ENCODE data around the gene THSD7A.

THSD7A gene

GRCh38 chr7:11403781-11404180 lies 428.2 kb downstream of the THSD7A start:
- H3K9me3 ChIP-seq: no peaks in the 10 kb centered on the region
- H3K4me3 ChIP-seq (ENCODE audit: low read depth in 1 of 2, low read length in 1 of 2): no peak overlapping the region
- H3K36me3 ChIP-seq: no peaks in the 10 kb centered on the region
- no peaks in the 10 kb centered on the region for H3K4me1 ChIP-seq (ENCODE audit: control insufficient read depth in 1 of 2, insufficient read depth in 1 of 2, low read depth in 1 of 2, low read length in 1 of 2)
- H3K27me3 ChIP-seq: no peaks in the 10 kb centered on the region
- no peak for TF ChIP-seq CTCF (IDR thresholded peaks at IDR 0.05)
- H3K27ac ChIP-seq: no peak overlapping the region

GRCh38 chr7:11394438-11394837 lies 437.6 kb downstream of the THSD7A start:
- H3K27ac ChIP-seq: no peak overlapping the region
- H3K4me1 ChIP-seq (ENCODE audit: control insufficient read depth in 1 of 2, insufficient read depth in 1 of 2, low read depth in 1 of 2, low read length in 1 of 2): no peaks in the 10 kb centered on the region
- no peak for TF ChIP-seq CTCF (IDR thresholded peaks at IDR 0.05)
- H3K4me3 ChIP-seq (ENCODE audit: low read depth in 1 of 2, low read length in 1 of 2): no peak overlapping the region
- H3K9me3 ChIP-seq: no peaks in the 10 kb centered on the region
- H3K36me3 ChIP-seq: no peaks in the 10 kb centered on the region
- H3K27me3 ChIP-seq: no peaks in the 10 kb centered on the region

DNA sequence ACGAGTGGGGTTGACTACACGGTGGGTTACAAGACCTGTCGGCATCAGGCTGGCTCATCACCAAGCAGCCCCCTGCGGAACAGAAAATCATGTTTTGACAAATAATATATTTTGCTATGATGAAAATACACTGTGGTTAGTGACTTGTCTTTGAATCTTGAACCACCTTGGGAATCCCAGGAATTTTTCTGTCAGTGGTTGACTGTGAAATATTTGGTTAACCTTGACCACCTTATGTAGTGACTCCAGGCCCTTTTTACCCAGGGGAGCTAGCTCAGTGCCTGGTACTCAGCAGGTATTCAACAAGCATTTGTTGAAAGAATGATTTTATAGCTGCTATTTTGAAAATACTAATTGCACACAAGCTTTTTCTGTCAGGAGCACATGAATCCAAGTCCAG lies 452.4 kb downstream of the THSD7A start:
- Histone ChIP-seq H3K4me3 (ENCODE audit: low read depth in 1 of 2, low read length in 1 of 2) (no peak overlapping the region), H3K27ac (no peak overlapping the region), H3K36me3 (no peaks in the 10 kb centered on the region), H3K9me3 (no peaks in the 10 kb centered on the region), H3K27me3 (no peaks in the 10 kb centered on the region), H3K4me1 (ENCODE audit: control insufficient read depth in 1 of 2, insufficient read depth in 1 of 2, low read depth in 1 of 2, low read length in 1 of 2) (no peaks in the 10 kb centered on the region)
- TF ChIP-seq CTCF (IDR thresholded peaks at IDR 0.05): no peak

DNA sequence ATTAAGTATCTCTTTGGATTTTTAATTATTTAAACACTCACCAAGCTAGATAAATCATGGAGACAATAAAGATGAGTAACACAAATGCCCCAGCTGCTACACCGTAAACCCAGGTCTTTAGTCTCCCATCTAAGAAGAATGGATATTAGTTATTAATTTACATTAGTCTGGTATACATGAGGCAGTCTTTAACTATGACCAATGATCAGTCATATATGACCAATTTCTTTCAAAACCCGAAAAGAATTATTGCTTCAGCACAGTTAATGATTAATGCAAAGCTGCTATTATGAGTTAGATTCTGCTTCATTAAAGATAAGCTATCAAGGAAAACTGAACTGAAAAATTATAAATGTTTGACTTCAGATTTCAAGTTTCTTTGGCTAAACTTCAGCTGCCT lies 455.5 kb downstream of the THSD7A start:
- H3K36me3 ChIP-seq: no peaks in the 10 kb centered on the region
- H3K4me1 ChIP-seq (ENCODE audit: control insufficient read depth in 1 of 2, insufficient read depth in 1 of 2, low read depth in 1 of 2, low read length in 1 of 2): no peaks in the 10 kb centered on the region
- no peak overlapping the region for H3K4me3 ChIP-seq (ENCODE audit: low read depth in 1 of 2, low read length in 1 of 2)
- TF ChIP-seq CTCF (IDR thresholded peaks at IDR 0.05): no peak
- H3K27ac ChIP-seq: no peak overlapping the region
- H3K9me3 ChIP-seq: no peaks in the 10 kb centered on the region
- no peaks in the 10 kb centered on the region for H3K27me3 ChIP-seq

DNA sequence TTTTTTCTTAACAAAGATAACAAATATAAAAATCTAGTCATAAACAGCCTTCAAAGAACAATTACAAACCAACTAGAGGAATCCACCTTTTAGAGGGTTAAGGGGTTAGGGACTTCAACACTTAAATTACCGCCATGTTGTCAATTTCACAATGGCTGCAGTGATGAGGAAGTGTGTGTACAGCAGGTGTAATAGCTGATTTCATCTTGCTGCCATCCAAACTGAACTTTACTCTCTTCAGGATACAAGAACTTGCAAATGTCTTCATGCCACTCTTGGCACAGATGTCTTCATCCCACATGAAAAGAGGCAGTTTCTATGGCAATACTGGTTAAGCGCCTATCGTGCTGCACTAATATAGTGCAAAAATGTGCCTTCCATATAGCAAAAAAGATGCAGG lies 457.4 kb downstream of the THSD7A start:
- TF ChIP-seq CTCF (IDR thresholded peaks at IDR 0.05): no peak
- Histone ChIP-seq H3K4me1 (ENCODE audit: control insufficient read depth in 1 of 2, insufficient read depth in 1 of 2, low read depth in 1 of 2, low read length in 1 of 2) (no peaks in the 10 kb centered on the region), H3K9me3 (no peaks in the 10 kb centered on the region), H3K36me3 (no peaks in the 10 kb centered on the region), H3K27ac (no peak overlapping the region), H3K27me3 (no peaks in the 10 kb centered on the region), H3K4me3 (ENCODE audit: low read depth in 1 of 2, low read length in 1 of 2) (no peak overlapping the region)

GRCh38 chr7:11373546-11374142 lies 458.4 kb downstream of the THSD7A start:
- no peak for TF ChIP-seq CTCF (IDR thresholded peaks at IDR 0.05)
- H3K27ac ChIP-seq: no peak overlapping the region
- no peaks in the 10 kb centered on the region for H3K27me3 ChIP-seq
- no peaks in the 10 kb centered on the region for H3K4me1 ChIP-seq (ENCODE audit: control insufficient read depth in 1 of 2, insufficient read depth in 1 of 2, low read depth in 1 of 2, low read length in 1 of 2)
- H3K9me3 ChIP-seq: no peaks in the 10 kb centered on the region
- H3K36me3 ChIP-seq: no peaks in the 10 kb centered on the region
- H3K4me3 ChIP-seq (ENCODE audit: low read depth in 1 of 2, low read length in 1 of 2): no peak overlapping the region

Measured in neutrophil (primary cell).